HG03378 (cell line): ENCODE results near the gene SIK3.
A peak's percentile ranks its signal among the peaks of the same experiment; 100 is the strongest.

Experiments used
- ATAC-seq: cut with Tn5 transposase; IDR thresholded peaks from one replicate; pipeline ENCODE4 v1.9.1; 2021; ENCODE audit warnings: mild to moderate bottlenecking, moderate library complexity; ENCODE audit not compliant: unreplicated experiment

SIK3 gene

GRCh38 chr11:116931206-116931953 lies 166.8 kb downstream of the SIK3 start:
- ATAC-seq, result no peak

GRCh38 chr11:116930586-116930985 lies 167.6 kb downstream of the SIK3 start:
- ATAC-seq, result no peak

GRCh38 chr11:116930177-116930576 lies 168.1 kb downstream of the SIK3 start:
- ATAC-seq, result no peak

- ATAC-seq, result no peak
Measured at GRCh38 chr11:116929414-116930090, 168.7 kb downstream of the SIK3 start.

- ATAC-seq, result no peak
Measured at GRCh38 chr11:116928845-116929244, 169.4 kb downstream of the SIK3 start.

GRCh38 chr11:116928102-116928777 lies 170.0 kb downstream of the SIK3 start:
- ATAC-seq, result peak; percentile 62

GRCh38 chr11:116927163-116927974 lies 170.9 kb downstream of the SIK3 start:
- no peak for ATAC-seq

GRCh38 chr11:116925050-116925449 lies 173.2 kb downstream of the SIK3 start:
- no peak for ATAC-seq

- ATAC-seq, result no peak
Measured at GRCh38 chr11:116918925-116919655, 179.1 kb downstream of the SIK3 start.

GRCh38 chr11:116917632-116918031 lies 180.6 kb downstream of the SIK3 start:
- ATAC-seq, result no peak

- no peak for ATAC-seq
Measured at GRCh38 chr11:116916886-116917285, 181.3 kb downstream of the SIK3 start.

- ATAC-seq, result no peak
Measured at GRCh38 chr11:116916052-116916451, 182.2 kb downstream of the SIK3 start.

- ATAC-seq, result no peak
Measured at GRCh38 chr11:116913000-116913399, 185.2 kb downstream of the SIK3 start.

- ATAC-seq, result no peak
Measured at GRCh38 chr11:116911976-116912734, 186.1 kb downstream of the SIK3 start.

GRCh38 chr11:116910847-116911246 lies 187.4 kb downstream of the SIK3 start:
- no peak for ATAC-seq

- no peak for ATAC-seq
Measured at GRCh38 chr11:116910378-116910777, 187.8 kb downstream of the SIK3 start.

- no peak for ATAC-seq
Measured at GRCh38 chr11:116909245-116909644, 189.0 kb downstream of the SIK3 start.

- ATAC-seq, result no peak
Measured at GRCh38 chr11:116906479-116906878, 191.7 kb downstream of the SIK3 start.

GRCh38 chr11:116903090-116903489 lies 195.1 kb downstream of the SIK3 start:
- no peak for ATAC-seq
